SU-DHL-6 (cell line): ENCODE results near the gene EEIG2.

Source experiments
- CTCF ChIP-seq: fragments of 200-600 bp; sonication (generic); IDR thresholded peaks from one replicate; pipeline ENCODE4 v1.5.1; 2017; ENCODE audit warnings: antibody characterized with exemption, mild to moderate bottlenecking, low read length, moderate library complexity; ENCODE audit not compliant: insufficient read depth, poor library complexity, severe bottlenecking
- EZH2phosphoT487 ChIP-seq: fragments of 200-600 bp; sonication (generic), shearing (Covaris generic); conservative IDR thresholded peaks from 2 replicates; pipeline ENCODE4 v1.6.1; 2018; ENCODE audit warnings: mild to moderate bottlenecking, antibody characterized with exemption, low read length, moderate library complexity, mixed read lengths

GRCh38 chr1:108527837-108528236, 32.1 kb upstream of the EEIG2 start:
- no peak for TF ChIP-seq CTCF
- TF ChIP-seq EZH2phosphoT487 = no peak
